ENCODE measurements around the gene ZNF665.

DNA sequence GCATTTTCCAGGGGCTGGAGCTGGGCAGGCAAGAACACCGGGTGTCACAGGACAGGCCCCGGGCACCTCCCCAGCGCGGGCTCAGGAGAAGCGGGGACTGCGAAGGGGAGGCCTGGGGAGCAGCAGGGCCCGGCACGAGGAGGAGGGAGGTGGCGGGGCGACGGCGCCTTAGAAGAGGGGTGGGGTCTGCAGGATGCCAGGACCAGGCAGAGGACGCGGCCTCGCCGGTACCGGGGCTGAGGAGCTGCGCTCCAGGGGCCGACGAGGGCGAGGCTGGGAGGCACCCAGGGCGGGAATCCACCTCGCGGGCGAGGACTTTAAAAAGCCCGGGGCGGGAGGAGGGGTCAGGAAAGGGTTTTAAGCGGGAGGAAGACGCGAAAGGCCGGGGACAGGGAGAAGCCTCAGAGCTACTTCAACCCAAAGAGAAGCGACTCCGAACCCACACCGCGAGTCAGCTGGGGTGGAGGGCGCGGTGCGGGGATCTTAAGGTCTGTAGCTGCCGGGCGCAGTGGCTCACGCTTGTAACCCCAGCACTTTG, 35.0 kb downstream of the ZNF665 start:
- TF ChIP-seq POLR2A (IDR thresholded peaks at IDR 0.05; ENCODE audit: low read depth, low read length) (no peak), SPI1 (IDR thresholded peaks at IDR 0.05; ENCODE audit: low read depth, low read length) (no peak)

All from GM12891 (cell line).